OCI-LY3 (cell line): Measurements from ENCODE around the gene PGGHG.

ENCODE experiments used
- EZH2phosphoT487 ChIP-seq: fragments of 200-600 bp; shearing (Covaris generic); IDR thresholded peaks from 2 replicates; pipeline ENCODE4 v1.6.1; 2018; ENCODE audit warnings: antibody characterized with exemption, mixed run types, low read depth
- TF ChIP-seq, protein P1 (sequence below): fragments of 200-600, 300-600 bp; sonication (generic); IDR thresholded peaks from 2 replicates; pipeline ENCODE4 v1.5.1; 2014; ENCODE audit warnings: antibody characterized with exemption, low read length, low read depth

GRCh38 chr11:298406-299065, 9.6 kb downstream of the PGGHG start:
- no peak for TF ChIP-seq EZH2phosphoT487
- TF ChIP-seq, protein P1, sequence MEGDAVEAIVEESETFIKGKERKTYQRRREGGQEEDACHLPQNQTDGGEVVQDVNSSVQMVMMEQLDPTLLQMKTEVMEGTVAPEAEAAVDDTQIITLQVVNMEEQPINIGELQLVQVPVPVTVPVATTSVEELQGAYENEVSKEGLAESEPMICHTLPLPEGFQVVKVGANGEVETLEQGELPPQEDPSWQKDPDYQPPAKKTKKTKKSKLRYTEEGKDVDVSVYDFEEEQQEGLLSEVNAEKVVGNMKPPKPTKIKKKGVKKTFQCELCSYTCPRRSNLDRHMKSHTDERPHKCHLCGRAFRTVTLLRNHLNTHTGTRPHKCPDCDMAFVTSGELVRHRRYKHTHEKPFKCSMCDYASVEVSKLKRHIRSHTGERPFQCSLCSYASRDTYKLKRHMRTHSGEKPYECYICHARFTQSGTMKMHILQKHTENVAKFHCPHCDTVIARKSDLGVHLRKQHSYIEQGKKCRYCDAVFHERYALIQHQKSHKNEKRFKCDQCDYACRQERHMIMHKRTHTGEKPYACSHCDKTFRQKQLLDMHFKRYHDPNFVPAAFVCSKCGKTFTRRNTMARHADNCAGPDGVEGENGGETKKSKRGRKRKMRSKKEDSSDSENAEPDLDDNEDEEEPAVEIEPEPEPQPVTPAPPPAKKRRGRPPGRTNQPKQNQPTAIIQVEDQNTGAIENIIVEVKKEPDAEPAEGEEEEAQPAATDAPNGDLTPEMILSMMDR = no peak
